ENCODE results near the gene RIPOR3. TPM values are rescaled to one million over a fixed set of nuclear protein-coding genes. Genes with fewer than 3 reads are reported as not detected.
A peak's percentile ranks its signal among the peaks of the same experiment; 100 is the strongest.

Gene RIPOR3
- total RNA-seq, 2 experiments from 2014 or later = not detected

GRCh38 chr20:50567860-50568548 is 123.3 kb downstream of the RIPOR3 start:
- H3K4me3 Mint-ChIP-seq = no peak overlapping the region
- peaks cover 92% of the 10 kb centered on the region for H3K4me1 Mint-ChIP-seq
- peaks cover 78% of the 10 kb centered on the region for H3K36me3 Mint-ChIP-seq (ENCODE audit: low read depth)
- H3K9me3 Mint-ChIP-seq (ENCODE audit: low read depth) = no peaks in the 10 kb centered on the region
- H3K27ac Mint-ChIP-seq = peak overlapping the region; percentile 82
- intact Hi-C loops (cut with DNase I, micrococcal nuclease) = loop anchor here in 1 of 2 experiments (10.0 kb wide), 1 partner anchor 763 kb away; no protein-coding TSS in a partner anchor
- DNase-seq (peak; percentile 57), ATAC-seq (no peak)
- ChIA-PET POLR2A (no interaction called here), CTCF (interaction anchor here (0.5 kb wide), 1 partner anchor 384 kb away, joined by 3 read pairs; no protein-coding TSS in a partner anchor)
- H3K27me3 Mint-ChIP-seq = no peaks in the 10 kb centered on the region

GRCh38 chr20:50565871-50566270 is 125.5 kb downstream of the RIPOR3 start:
- Mint-ChIP-seq H3K36me3 (ENCODE audit: low read depth) (peaks cover 83% of the 10 kb centered on the region), H3K4me3 (no peak overlapping the region), H3K9me3 (ENCODE audit: low read depth) (no peaks in the 10 kb centered on the region), H3K27ac (no peak overlapping the region), H3K27me3 (no peaks in the 10 kb centered on the region), H3K4me1 (peaks cover 93% of the 10 kb centered on the region)
- ChIA-PET CTCF (interaction anchor here (0.6 to 2.0 kb wide), 4 partner anchors 9 to 62 kb away, joined by 3 to 9 read pairs (median 3); no protein-coding TSS in a partner anchor), POLR2A (no interaction called here)
- DNase-seq (no peak), ATAC-seq (no peak)
- intact Hi-C loops (cut with DNase I, micrococcal nuclease) = loop anchor here in 1 of 2 experiments (10.0 kb wide), 1 partner anchor 761 kb away; no protein-coding TSS in a partner anchor

GRCh38 chr20:50565383-50565782 is 126.0 kb downstream of the RIPOR3 start:
- intact Hi-C loops (cut with DNase I, micrococcal nuclease) = loop anchor here in 1 of 2 experiments (10.0 kb wide), 1 partner anchor 761 kb away; no protein-coding TSS in a partner anchor
- Mint-ChIP-seq H3K9me3 (ENCODE audit: low read depth) (no peaks in the 10 kb centered on the region), H3K27me3 (no peaks in the 10 kb centered on the region), H3K4me1 (peaks cover 91% of the 10 kb centered on the region), H3K4me3 (no peak overlapping the region), H3K36me3 (ENCODE audit: low read depth) (peaks cover 80% of the 10 kb centered on the region), H3K27ac (peak overlapping the region; percentile 70)
- POLR2A ChIA-PET = interaction anchor here (0.5 kb wide), 1 partner anchor 456 kb away, joined by 4 read pairs; no protein-coding TSS in a partner anchor
- ATAC-seq (no peak), DNase-seq (no peak)
- CTCF ChIA-PET = interaction anchor here (0.6 to 2.0 kb wide), 4 partner anchors 9 to 87 kb away, joined by 3 to 9 read pairs (median 3); no protein-coding TSS in a partner anchor

GRCh38 chr20:50563133-50563944 is 128.0 kb downstream of the RIPOR3 start:
- POLR2A ChIA-PET = interaction anchor here (0.5 to 2.6 kb wide), 4 partner anchors 12 to 213 kb away, joined by 3 to 29 read pairs (median 5); no protein-coding TSS in a partner anchor
- DNase-seq = no peak
- CTCF ChIA-PET = interaction anchor here (0.9 to 3.1 kb wide), 6 partner anchors 15 to 375 kb away, joined by 3 to 25 read pairs (median 4); partner anchors contain the start of gene PTPN1
- Mint-ChIP-seq H3K36me3 (ENCODE audit: low read depth) (peaks cover 78% of the 10 kb centered on the region), H3K4me3 (no peak overlapping the region), H3K9me3 (ENCODE audit: low read depth) (no peaks in the 10 kb centered on the region), H3K27me3 (no peaks in the 10 kb centered on the region), H3K27ac (peak overlapping the region; percentile 87), H3K4me1 (peaks cover 89% of the 10 kb centered on the region)
- peak; percentile 21 for ATAC-seq
- intact Hi-C loops (cut with DNase I, micrococcal nuclease) = loop anchor here in 1 of 2 experiments (5.0 to 10.0 kb wide), 3 partner anchors 371 to 759 kb away; partner anchors contain the start of genes CEBPB and UBE2V1

GRCh38 chr20:50562262-50562701 is 129.1 kb downstream of the RIPOR3 start:
- DNase-seq (no peak), ATAC-seq (no peak)
- POLR2A ChIA-PET = interaction anchor here (1.2 to 2.6 kb wide), 6 partner anchors 11 to 78 kb away, joined by 5 to 29 read pairs (median 11); no protein-coding TSS in a partner anchor
- CTCF ChIA-PET = interaction anchor here (0.7 to 3.1 kb wide), 13 partner anchors 8 to 1252 kb away, joined by 3 to 25 read pairs (median 6); no protein-coding TSS in a partner anchor
- Mint-ChIP-seq H3K4me1 (peaks cover 87% of the 10 kb centered on the region), H3K27ac (peak overlapping the region; percentile 99), H3K36me3 (ENCODE audit: low read depth) (peaks cover 77% of the 10 kb centered on the region), H3K4me3 (peak overlapping the region; percentile 76), H3K9me3 (ENCODE audit: low read depth) (no peaks in the 10 kb centered on the region), H3K27me3 (no peaks in the 10 kb centered on the region)
- intact Hi-C loops (cut with DNase I, micrococcal nuclease) = loop anchor here in 1 of 2 experiments (5.0 to 10.0 kb wide), 3 partner anchors 370 to 757 kb away; partner anchors contain the start of genes CEBPB and UBE2V1

GRCh38 chr20:50561379-50562078 is 129.8 kb downstream of the RIPOR3 start:
- intact Hi-C loops (cut with DNase I, micrococcal nuclease) = loop anchor here (1.0 to 10.0 kb wide), 12 partner anchors 9 to 757 kb away; partner anchors contain the start of genes CEBPB (in 1 of the 2), PARD6B (in 1 of the 2), PTPN1 (in 1 of the 2) and UBE2V1 (in 1 of the 2)
- ChIA-PET CTCF (interaction anchor here (0.6 to 3.1 kb wide), 18 partner anchors 8 to 1251 kb away, joined by 3 to 25 read pairs (median 4); no protein-coding TSS in a partner anchor), POLR2A (interaction anchor here (0.6 to 2.6 kb wide), 13 partner anchors 8 to 222 kb away, joined by 3 to 29 read pairs (median 5); partner anchors contain the start of gene PTPN1)
- H3K27ac Mint-ChIP-seq = peak overlapping the region; percentile 99
- H3K36me3 Mint-ChIP-seq (ENCODE audit: low read depth) = peaks cover 76% of the 10 kb centered on the region
- H3K4me3 Mint-ChIP-seq = peak overlapping the region; percentile 76
- H3K27me3 Mint-ChIP-seq = no peaks in the 10 kb centered on the region
- H3K9me3 Mint-ChIP-seq (ENCODE audit: low read depth) = no peaks in the 10 kb centered on the region
- H3K4me1 Mint-ChIP-seq = peaks cover 85% of the 10 kb centered on the region
- peak; percentile 85 for DNase-seq
- peak; percentile 84 for ATAC-seq

GRCh38 chr20:50560867-50561266 is 130.5 kb downstream of the RIPOR3 start:
- peak; percentile 2 for ATAC-seq
- CTCF ChIA-PET = interaction anchor here (0.6 to 3.1 kb wide), 13 partner anchors 8 to 795 kb away, joined by 3 to 25 read pairs (median 6); no protein-coding TSS in a partner anchor
- H3K4me3 Mint-ChIP-seq = peak overlapping the region; percentile 76
- peaks cover 73% of the 10 kb centered on the region for H3K36me3 Mint-ChIP-seq (ENCODE audit: low read depth)
- POLR2A ChIA-PET = interaction anchor here (0.7 to 2.6 kb wide), 12 partner anchors 8 to 222 kb away, joined by 3 to 29 read pairs (median 6); partner anchors contain the start of gene PTPN1
- intact Hi-C loops (cut with DNase I, micrococcal nuclease) = loop anchor here (1.0 to 10.0 kb wide), 12 partner anchors 9 to 756 kb away; partner anchors contain the start of genes CEBPB (in 1 of the 2), PARD6B (in 1 of the 2), PTPN1 (in 1 of the 2) and UBE2V1 (in 1 of the 2)
- no peaks in the 10 kb centered on the region for H3K27me3 Mint-ChIP-seq
- peak overlapping the region; percentile 99 for H3K27ac Mint-ChIP-seq
- no peak for DNase-seq
- peaks cover 86% of the 10 kb centered on the region for H3K4me1 Mint-ChIP-seq
- no peaks in the 10 kb centered on the region for H3K9me3 Mint-ChIP-seq (ENCODE audit: low read depth)

GRCh38 chr20:50559856-50560638 is 131.3 kb downstream of the RIPOR3 start:
- CTCF ChIA-PET = interaction anchor here (0.8 to 2.5 kb wide), 6 partner anchors 7 to 46 kb away, joined by 3 to 17 read pairs (median 6); no protein-coding TSS in a partner anchor
- DNase-seq (no peak), ATAC-seq (no peak)
- Mint-ChIP-seq H3K27ac (peak overlapping the region; percentile 72), H3K36me3 (ENCODE audit: low read depth) (peaks cover 69% of the 10 kb centered on the region), H3K9me3 (ENCODE audit: low read depth) (no peaks in the 10 kb centered on the region), H3K4me3 (peak overlapping the region; percentile 52), H3K4me1 (peaks cover 83% of the 10 kb centered on the region), H3K27me3 (no peaks in the 10 kb centered on the region)
- POLR2A ChIA-PET = interaction anchor here (2.3 kb wide), 1 partner anchor 13 kb away, joined by 18 read pairs; no protein-coding TSS in a partner anchor
- intact Hi-C loops (cut with DNase I, micrococcal nuclease) = loop anchor here (2.0 to 10.0 kb wide), 4 partner anchors 13 to 755 kb away; partner anchors contain the start of genes CEBPB (in 1 of the 2) and UBE2V1 (in 1 of the 2)

GRCh38 chr20:50559149-50559548 is 132.2 kb downstream of the RIPOR3 start:
- DNase-seq (no peak), ATAC-seq (no peak)
- Mint-ChIP-seq H3K4me1 (peaks cover 74% of the 10 kb centered on the region), H3K9me3 (ENCODE audit: low read depth) (no peaks in the 10 kb centered on the region), H3K4me3 (peak overlapping the region; percentile 52), H3K27ac (peak overlapping the region; percentile 72), H3K27me3 (no peaks in the 10 kb centered on the region), H3K36me3 (ENCODE audit: low read depth) (peaks cover 60% of the 10 kb centered on the region)
- intact Hi-C loops (cut with DNase I, micrococcal nuclease) = no loop called here
- ChIA-PET POLR2A (no interaction called here), CTCF (interaction anchor here (0.8 to 1.4 kb wide), 3 partner anchors 13 to 36 kb away, joined by 3 read pairs; no protein-coding TSS in a partner anchor)
